T-helper 2 cell treated with Interferon-gamma antibody and Interleukin-4, amounts not matched to agents 5 μg/mL and 100 μg/mL, for 36 hours (primary cell): ENCODE results near the gene KCNIP1.

Experiments
- DNase-seq: peaks from one replicate; pipeline ENCODE4 v3.0.0; 2021; ENCODE audit warnings: low spot score
- H3K27ac Mint-ChIP-seq: one replicate; pipeline ENCODE4 v1.8.0; 2021; ENCODE audit warnings: mild to moderate bottlenecking, mixed read lengths
- H3K27me3 Mint-ChIP-seq: one replicate; pipeline ENCODE4 v1.8.0; 2021; ENCODE audit warnings: low read depth, mixed read lengths
- H3K36me3 Mint-ChIP-seq: one replicate; pipeline ENCODE4 v1.8.0; 2021; ENCODE audit warnings: low read depth, mixed read lengths
- H3K4me1 Mint-ChIP-seq: one replicate; pipeline ENCODE4 v1.8.0; 2021; ENCODE audit warnings: low read depth, mixed read lengths
- H3K4me3 Mint-ChIP-seq: one replicate; pipeline ENCODE4 v1.8.0; 2022; ENCODE audit warnings: mild to moderate bottlenecking, moderate library complexity, mixed read lengths
- H3K9me3 Mint-ChIP-seq: one replicate; pipeline ENCODE4 v1.8.0; 2021; ENCODE audit warnings: mixed read lengths

KCNIP1 gene

DNA sequence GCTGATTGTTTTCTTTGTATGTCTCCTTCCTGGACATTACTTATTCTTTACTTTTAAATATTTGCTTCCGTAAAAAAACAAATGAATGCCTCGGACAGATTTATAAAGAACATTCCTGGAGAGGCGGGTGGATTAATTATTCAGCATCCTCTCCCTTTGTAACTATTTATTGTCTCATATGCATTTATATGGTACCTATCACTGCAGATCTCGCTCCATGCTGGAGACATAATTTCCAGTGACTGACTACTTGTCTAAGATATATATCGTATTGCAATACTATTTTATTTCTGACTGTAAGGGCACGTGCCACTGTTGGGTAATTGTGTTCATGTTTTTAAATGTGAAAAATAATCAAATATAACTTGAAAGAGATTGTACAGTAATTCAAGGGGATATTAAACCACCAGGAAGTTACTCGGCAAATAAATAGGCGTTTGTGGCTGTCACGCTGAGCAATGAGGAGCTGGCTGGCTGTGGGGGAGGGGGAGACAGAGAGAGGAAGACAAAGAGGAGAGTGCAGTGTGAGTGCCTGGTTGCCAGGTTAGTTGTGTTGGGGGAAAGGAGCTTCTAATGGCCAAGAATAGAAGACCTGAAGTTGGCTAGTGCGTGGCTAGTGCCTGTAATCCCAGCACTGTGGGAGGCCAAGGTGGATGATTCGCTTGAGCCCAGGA, 147.9 kb downstream of the KCNIP1 start:
- Mint-ChIP-seq H3K36me3 (no peaks in the 10 kb centered on the region), H3K27me3 (peaks cover 12% of the 10 kb centered on the region), H3K9me3 (no peaks in the 10 kb centered on the region), H3K4me1 (no peaks in the 10 kb centered on the region), H3K27ac (no peak overlapping the region), H3K4me3 (no peak overlapping the region)
- no peak for DNase-seq

DNA sequence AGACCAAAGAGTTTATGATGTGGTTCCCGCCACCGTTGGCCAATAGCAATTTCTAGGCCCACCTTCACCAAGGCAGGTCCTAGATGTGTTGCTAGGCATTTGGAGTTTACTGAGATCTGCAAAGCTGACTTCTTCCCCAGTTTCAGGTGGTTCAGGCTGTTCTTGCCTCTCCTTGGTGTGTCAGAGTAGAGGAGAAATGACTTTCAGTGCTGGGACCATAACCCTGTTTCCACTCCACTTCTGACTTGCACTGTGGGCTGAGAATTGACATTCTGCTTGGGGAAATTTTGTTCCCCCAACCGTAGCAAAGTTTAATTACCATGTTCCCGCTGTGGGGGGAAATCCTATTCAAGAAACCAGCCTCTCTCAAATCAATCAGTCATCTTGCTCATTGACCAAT, 151.7 kb downstream of the KCNIP1 start:
- Mint-ChIP-seq H3K9me3 (no peaks in the 10 kb centered on the region), H3K36me3 (no peaks in the 10 kb centered on the region), H3K27me3 (no peaks in the 10 kb centered on the region), H3K27ac (no peak overlapping the region), H3K4me1 (no peaks in the 10 kb centered on the region), H3K4me3 (no peak overlapping the region)
- DNase-seq = no peak

DNA sequence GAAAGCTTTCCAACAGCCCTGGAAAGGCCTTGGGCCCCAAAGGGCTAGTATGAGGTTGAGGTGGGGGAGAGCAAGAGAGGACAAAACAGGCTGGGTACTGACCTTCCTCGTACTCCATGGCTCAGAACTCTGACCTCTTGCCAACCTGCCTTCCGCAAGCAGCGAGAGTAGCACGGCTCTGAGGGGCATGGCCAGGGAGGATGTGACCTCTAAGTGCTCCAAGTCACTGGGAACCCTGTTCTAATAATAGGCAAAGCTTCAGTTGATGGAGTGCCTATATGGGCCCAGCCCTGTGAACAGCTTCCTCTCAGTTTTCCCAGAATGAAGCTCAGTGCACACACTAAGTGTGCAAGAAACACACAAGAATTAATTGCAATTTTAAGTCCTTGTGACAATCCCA, 152.1 kb downstream of the KCNIP1 start:
- no peak for DNase-seq
- Mint-ChIP-seq H3K9me3 (no peaks in the 10 kb centered on the region), H3K36me3 (no peaks in the 10 kb centered on the region), H3K4me3 (no peak overlapping the region), H3K27ac (no peak overlapping the region), H3K27me3 (no peaks in the 10 kb centered on the region), H3K4me1 (no peaks in the 10 kb centered on the region)

DNA sequence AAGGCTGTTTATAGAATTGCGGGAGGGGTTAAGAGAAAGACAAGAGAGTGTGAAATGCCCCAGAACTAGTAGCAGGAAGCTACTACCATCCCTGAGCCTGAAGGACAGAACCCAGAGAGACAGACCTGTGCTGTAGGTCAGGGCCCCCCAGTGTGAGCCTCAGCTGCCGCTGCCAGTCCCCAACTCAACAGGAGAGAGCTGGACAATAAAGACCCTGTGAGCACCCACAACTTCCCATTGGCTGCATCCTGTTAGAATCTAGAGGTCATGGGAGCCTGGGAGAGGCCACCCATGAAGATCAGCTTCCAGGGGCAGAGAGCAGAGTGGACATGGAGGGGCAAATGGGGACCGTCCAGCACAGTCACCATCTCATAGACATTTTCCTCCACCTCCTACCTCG, 152.5 kb downstream of the KCNIP1 start:
- H3K9me3 Mint-ChIP-seq = no peaks in the 10 kb centered on the region
- H3K27ac Mint-ChIP-seq = no peak overlapping the region
- no peak overlapping the region for H3K4me3 Mint-ChIP-seq
- H3K36me3 Mint-ChIP-seq = no peaks in the 10 kb centered on the region
- no peak for DNase-seq
- H3K27me3 Mint-ChIP-seq = no peaks in the 10 kb centered on the region
- H3K4me1 Mint-ChIP-seq = no peaks in the 10 kb centered on the region

DNA sequence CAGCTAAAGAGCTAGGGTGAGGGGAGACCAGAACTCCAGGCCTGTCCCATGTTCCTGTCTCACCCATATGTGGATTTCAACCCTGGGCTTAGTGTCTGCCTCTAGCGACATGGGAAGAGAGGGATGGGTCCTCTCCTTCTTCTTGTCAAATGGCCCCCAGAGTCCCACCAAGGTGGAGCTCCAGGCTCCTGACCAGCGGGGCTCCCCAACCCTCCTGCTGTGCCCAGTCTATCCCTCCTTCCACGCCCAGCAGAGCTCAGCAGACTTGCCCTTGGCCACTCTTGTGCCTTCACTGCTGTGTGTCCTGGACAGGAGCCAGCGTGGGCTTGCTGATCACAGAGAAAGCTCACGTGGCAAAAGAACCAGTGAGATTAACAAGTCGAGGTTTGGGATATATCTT, 156.7 kb downstream of the KCNIP1 start:
- Mint-ChIP-seq H3K36me3 (no peaks in the 10 kb centered on the region), H3K9me3 (no peaks in the 10 kb centered on the region), H3K4me1 (no peaks in the 10 kb centered on the region), H3K27ac (no peak overlapping the region), H3K4me3 (no peak overlapping the region), H3K27me3 (no peaks in the 10 kb centered on the region)
- DNase-seq = no peak

DNA sequence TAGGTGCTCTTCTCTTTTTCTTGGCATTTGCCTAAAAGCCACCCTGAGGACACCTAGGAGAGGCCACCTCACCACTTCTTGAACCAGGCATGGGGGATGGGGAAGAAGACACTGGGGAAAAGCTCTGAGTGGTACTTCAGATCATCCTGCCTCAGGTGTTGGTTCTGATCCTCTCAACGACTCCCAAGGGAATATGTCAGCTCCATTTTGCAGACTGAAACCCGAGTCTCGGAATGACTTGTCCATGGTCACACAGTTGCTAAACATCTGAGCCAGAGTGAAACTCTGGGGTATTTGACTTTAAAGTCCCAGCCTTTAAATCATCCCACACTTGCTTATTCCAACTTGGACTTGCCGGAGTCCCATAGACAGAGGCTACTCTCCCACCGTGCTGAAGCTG, 159.1 kb downstream of the KCNIP1 start:
- DNase-seq = no peak
- Mint-ChIP-seq H3K27ac (no peak overlapping the region), H3K27me3 (no peaks in the 10 kb centered on the region), H3K4me3 (no peak overlapping the region), H3K4me1 (no peaks in the 10 kb centered on the region), H3K36me3 (no peaks in the 10 kb centered on the region), H3K9me3 (no peaks in the 10 kb centered on the region)

DNA sequence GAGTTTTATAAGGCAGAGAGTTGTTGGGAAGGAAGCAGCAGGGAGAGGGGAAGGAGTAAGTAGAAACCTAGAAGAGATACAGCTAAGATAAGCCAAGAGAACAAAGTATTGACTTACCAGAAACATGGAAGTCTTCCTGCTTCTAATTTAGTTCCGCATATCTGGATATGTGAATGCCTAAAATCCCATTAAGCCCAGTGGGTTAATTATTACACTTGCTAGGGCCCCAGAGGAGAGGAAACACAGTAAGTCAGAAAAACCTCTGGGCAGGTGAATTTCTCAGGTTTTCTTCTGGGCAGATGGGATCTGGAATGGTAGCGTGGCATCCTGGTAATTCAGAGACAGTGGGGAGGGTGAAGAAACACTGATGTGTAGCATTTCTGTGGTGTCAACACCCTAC, 175.0 kb downstream of the KCNIP1 start:
- H3K4me3 Mint-ChIP-seq = no peak overlapping the region
- peaks cover 10% of the 10 kb centered on the region for H3K4me1 Mint-ChIP-seq
- H3K9me3 Mint-ChIP-seq = no peaks in the 10 kb centered on the region
- H3K36me3 Mint-ChIP-seq = no peaks in the 10 kb centered on the region
- peaks cover 26% of the 10 kb centered on the region for H3K27me3 Mint-ChIP-seq
- DNase-seq = no peak
- no peak overlapping the region for H3K27ac Mint-ChIP-seq

DNA sequence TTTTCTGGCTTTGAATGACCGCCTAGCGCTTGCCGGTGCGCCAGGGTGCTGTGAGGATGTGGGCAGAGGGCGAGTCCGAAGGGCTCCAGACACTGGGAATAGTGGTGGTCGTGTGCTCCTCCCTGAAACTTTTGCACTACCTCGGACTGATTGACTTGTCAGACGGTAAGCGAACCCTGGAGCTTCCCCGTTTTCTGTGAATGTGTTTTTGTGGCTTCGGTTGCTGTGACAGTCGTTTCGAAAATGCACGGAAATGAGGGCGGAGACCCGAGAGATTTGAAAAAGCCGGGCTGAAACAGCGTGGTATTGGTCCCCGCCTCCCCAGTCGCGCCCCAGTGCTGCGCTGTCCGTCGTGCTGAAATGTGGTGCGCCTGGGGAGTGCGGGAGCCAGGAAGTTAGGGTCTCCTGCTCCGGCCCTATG, 177.2 kb downstream of the KCNIP1 start:
- H3K36me3 Mint-ChIP-seq = no peaks in the 10 kb centered on the region
- no peaks in the 10 kb centered on the region for H3K9me3 Mint-ChIP-seq
- peaks cover 10% of the 10 kb centered on the region for H3K4me1 Mint-ChIP-seq
- DNase-seq = peak; percentile 63
- H3K4me3 Mint-ChIP-seq = peak overlapping the region; percentile 53
- peaks cover 22% of the 10 kb centered on the region for H3K27me3 Mint-ChIP-seq
- H3K27ac Mint-ChIP-seq = no peak overlapping the region

DNA sequence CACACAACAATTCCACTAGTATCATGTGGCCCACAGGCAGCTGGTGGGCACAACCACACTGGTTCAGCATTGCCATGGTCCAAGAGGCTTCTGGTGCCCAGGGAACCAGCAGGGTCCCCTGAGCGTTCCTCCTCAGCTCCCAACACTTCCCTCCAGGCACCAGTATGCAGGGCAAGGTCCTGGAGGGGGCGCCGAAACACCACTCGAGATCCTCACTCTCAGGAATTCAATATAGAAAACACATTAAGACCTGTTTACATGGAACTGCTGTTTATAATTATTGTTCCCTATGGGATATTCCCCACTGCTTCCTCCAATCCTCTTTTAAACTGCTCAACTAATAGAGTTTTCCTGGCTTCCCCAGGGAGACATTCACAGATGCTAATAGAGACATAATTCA, 187.8 kb downstream of the KCNIP1 start:
- Mint-ChIP-seq H3K9me3 (no peaks in the 10 kb centered on the region), H3K27me3 (peaks cover 18% of the 10 kb centered on the region), H3K27ac (no peak overlapping the region), H3K4me1 (no peaks in the 10 kb centered on the region), H3K4me3 (no peak overlapping the region), H3K36me3 (no peaks in the 10 kb centered on the region)
- no peak for DNase-seq

DNA sequence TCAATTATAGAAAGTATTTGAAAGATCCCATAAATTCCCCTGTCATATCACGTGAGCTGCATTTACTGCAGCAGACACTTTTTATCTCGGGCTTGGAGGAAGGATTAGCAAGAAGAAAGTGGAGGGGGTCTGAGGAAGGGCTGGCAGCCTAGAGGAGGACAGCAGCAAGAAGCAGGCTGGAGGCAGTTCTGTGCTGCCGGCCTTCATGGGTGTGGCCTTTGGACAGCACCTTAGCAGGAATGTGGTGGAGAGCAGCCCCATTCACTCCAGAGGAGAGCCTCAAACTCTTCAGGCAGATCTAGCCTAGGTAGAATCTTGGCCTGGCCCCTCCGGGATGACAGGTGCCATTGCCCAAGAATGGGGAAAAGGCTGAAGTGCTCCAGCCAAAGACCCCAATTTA, 189.9 kb downstream of the KCNIP1 start:
- no peaks in the 10 kb centered on the region for H3K4me1 Mint-ChIP-seq
- no peaks in the 10 kb centered on the region for H3K9me3 Mint-ChIP-seq
- no peak overlapping the region for H3K27ac Mint-ChIP-seq
- DNase-seq = no peak
- H3K27me3 Mint-ChIP-seq = peaks cover 14% of the 10 kb centered on the region
- no peaks in the 10 kb centered on the region for H3K36me3 Mint-ChIP-seq
- no peak overlapping the region for H3K4me3 Mint-ChIP-seq

DNA sequence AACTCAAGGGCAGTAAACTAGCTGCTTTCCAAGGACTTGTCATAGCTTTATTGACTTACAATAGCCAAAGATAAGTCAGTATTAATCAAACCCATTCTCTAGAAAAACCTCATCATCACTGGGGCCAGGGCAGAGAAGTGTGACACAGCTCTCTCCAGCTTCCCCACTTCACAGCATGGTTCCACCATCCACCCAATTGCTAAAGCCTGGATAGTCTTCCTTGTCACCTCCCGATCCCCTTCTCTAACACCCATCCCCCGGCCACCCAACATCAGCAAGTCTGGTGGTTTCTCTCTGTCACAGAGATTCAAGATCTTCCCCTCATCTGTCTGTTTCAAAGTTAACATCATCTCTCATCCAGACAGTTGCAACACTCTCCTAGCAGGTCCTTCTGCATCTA, 191.1 kb downstream of the KCNIP1 start:
- peaks cover 11% of the 10 kb centered on the region for H3K27me3 Mint-ChIP-seq
- no peaks in the 10 kb centered on the region for H3K36me3 Mint-ChIP-seq
- H3K27ac Mint-ChIP-seq = no peak overlapping the region
- H3K9me3 Mint-ChIP-seq = no peaks in the 10 kb centered on the region
- H3K4me3 Mint-ChIP-seq = no peak overlapping the region
- no peak for DNase-seq
- no peaks in the 10 kb centered on the region for H3K4me1 Mint-ChIP-seq

DNA sequence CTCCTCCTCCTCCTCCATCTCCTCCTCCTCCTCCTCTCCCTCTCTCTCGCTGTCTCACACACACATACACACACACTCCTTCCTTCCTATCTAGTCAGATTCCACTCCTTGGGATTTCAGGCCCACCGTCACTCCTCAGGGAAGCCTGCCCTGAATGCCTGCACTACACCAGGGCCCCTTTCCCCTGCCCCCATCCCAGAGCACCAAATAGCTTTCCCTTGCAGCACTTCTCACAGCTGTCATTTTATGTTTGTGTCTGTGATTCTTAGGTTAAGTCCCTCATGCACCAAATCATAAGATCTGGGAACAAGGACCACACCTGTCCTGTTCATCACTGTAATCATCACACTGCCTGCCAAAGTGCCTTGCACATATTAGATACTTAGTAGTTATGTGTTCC, 193.2 kb downstream of the KCNIP1 start:
- Mint-ChIP-seq H3K4me3 (no peak overlapping the region), H3K9me3 (no peaks in the 10 kb centered on the region), H3K36me3 (no peaks in the 10 kb centered on the region), H3K27ac (no peak overlapping the region), H3K27me3 (peaks cover 11% of the 10 kb centered on the region), H3K4me1 (no peaks in the 10 kb centered on the region)
- no peak for DNase-seq

DNA sequence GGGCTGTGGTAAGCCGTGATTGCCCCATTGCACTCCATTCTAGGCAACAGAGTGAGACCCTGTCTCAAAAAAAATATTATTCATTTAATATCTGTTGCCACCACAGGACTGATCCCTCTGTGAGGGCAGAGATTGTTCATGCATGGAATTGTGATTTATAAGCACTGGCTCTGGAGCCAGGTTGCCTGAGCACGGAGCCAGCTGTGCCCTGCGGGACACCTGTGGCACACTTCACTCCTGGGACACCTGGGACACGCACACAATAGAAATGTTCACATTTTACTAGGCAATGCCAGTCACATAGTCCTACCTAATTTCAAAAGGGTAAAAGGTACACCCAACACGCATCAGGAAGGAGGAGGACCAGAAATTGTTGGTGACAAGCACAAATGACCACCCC, 196.7 kb downstream of the KCNIP1 start:
- Mint-ChIP-seq H3K9me3 (no peaks in the 10 kb centered on the region), H3K27me3 (peaks cover 3% of the 10 kb centered on the region), H3K36me3 (no peaks in the 10 kb centered on the region), H3K27ac (no peak overlapping the region), H3K4me1 (no peaks in the 10 kb centered on the region), H3K4me3 (no peak overlapping the region)
- no peak for DNase-seq

DNA sequence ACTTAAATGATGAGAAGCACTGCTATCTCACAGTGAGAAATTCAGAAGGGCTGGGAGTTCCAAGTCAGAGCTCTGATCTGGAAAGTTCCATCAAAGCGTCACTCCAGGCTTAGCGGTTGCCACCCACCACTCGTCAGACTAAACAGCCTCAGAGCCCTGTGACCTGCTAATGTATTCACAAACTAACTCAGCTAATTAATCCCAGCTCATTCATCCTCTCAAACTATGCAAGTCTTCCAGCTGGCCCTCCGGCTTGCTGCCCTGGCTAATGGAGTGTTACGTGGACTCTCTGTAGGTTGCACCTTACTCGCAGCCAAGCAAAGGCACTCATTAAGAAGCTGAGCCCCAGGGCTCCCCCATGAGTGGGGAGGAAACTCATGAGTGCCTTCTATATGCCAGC, 197.5 kb downstream of the KCNIP1 start:
- no peak overlapping the region for H3K27ac Mint-ChIP-seq

DNA sequence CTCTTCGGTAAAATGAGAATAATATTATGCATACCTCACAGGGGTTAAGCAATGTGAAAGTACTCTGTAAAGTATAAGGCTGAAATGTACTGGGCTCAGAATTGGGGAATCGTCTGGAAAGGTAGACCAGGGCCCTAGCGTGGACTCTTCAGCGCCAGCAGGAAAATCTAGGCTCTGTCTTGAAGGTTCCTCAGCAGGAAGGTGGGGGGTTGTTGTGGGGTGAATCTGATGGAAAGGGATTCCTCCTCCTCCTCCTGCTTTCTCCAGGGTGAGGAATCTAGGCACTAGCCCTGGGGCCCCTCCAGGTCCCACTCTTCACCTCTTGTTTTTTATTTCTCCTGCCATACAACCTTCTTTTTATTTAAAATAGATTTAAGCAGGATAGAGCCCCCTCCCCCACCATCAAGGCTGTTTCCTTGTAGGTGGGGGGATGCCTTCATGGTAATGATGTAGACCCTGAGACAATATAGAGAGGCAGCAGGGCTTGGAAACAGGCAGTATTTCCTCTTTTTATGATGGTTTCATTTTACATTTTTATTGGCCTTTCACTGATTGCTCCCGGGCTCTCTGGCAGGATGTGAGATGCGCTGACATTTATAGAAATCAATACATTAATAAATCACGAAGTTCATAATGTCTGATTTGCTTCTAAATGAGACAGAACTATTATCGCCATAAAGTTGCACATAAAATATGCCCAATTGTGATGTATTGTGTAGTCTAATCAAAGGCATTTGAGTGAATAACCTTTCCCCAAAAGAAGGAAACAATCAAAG, 200.8 kb downstream of the KCNIP1 start:
- Mint-ChIP-seq H3K36me3 (no peaks in the 10 kb centered on the region), H3K9me3 (no peaks in the 10 kb centered on the region), H3K27ac (no peak overlapping the region), H3K4me3 (no peak overlapping the region), H3K4me1 (no peaks in the 10 kb centered on the region), H3K27me3 (no peaks in the 10 kb centered on the region)
- no peak for DNase-seq

More for the DNA sequence above, 197.5 kb downstream of the KCNIP1 start:
- Mint-ChIP-seq H3K36me3 (no peaks in the 10 kb centered on the region), H3K9me3 (no peaks in the 10 kb centered on the region), H3K4me3 (no peak overlapping the region), H3K27me3 (no peaks in the 10 kb centered on the region), H3K4me1 (no peaks in the 10 kb centered on the region)
- DNase-seq = no peak
